Suprapubic skin (tissue), 4 donors: ENCODE data around the gene INTS6.

ENCODE experiments used
- CTCF ChIP-seq, 2 donors: fragments of 200-600 bp in 1 of 2; fragments of 450-650 bp in 1 of 2; sonication (generic) in 1 of 2; IDR thresholded peaks; one replicate each; pipeline ENCODE4 v1.5.1; 2016 to 2019; ENCODE audit warnings: antibody characterized with exemption in 2 of 2, mild to moderate bottlenecking in 1 of 2, moderate library complexity in 1 of 2
- EP300 ChIP-seq: sonication (generic); formaldehyde crosslinking; IDR thresholded peaks from one replicate; pipeline ENCODE4 v1.6.1; 2017; ENCODE audit warnings: antibody characterized with exemption
- POLR2A ChIP-seq, 2 donors: fragments of 450-650 bp; IDR thresholded peaks; one replicate each; pipeline ENCODE4 v1.6.1; 2017; ENCODE audit warnings: antibody characterized with exemption in 2 of 2, mild to moderate bottlenecking in 2 of 2, moderate library complexity in 2 of 2
- POLR2AphosphoS5 ChIP-seq, 3 donors: sonication (generic); formaldehyde crosslinking; IDR thresholded peaks; one replicate each; pipeline ENCODE4 v1.6.1; 2017; ENCODE audit warnings: antibody characterized with exemption in 3 of 3

GRCh38 chr13:51323824-51324511 lies 128.9 kb downstream of the INTS6 start:
- no peak for TF ChIP-seq POLR2A (IDR thresholded peaks at IDR 0.05)
- TF ChIP-seq CTCF (IDR thresholded peaks at IDR 0.05), result no peak
- TF ChIP-seq POLR2AphosphoS5 (IDR thresholded peaks at IDR 0.05), result no peak
- no peak for TF ChIP-seq EP300
